ENCODE results near the gene UTP14C.

UTP14C gene

GRCh38 chr13:51997186-51997585, 27.3 kb upstream of the UTP14C start:
- Histone ChIP-seq H3K4me3 (ENCODE audit: low read depth, low read length) (no peak overlapping the region), H3K27ac (no peak overlapping the region), H2AFZ (no peak overlapping the region), H3K9me3 (ENCODE audit: control insufficient read depth, low read length) (no peaks in the 10 kb centered on the region), H3K27me3 (ENCODE audit: control insufficient read depth, insufficient read depth, low read length) (no peaks in the 10 kb centered on the region), H3K4me1 (peaks cover 23% of the 10 kb centered on the region), H3K9ac (no peak overlapping the region), H3K36me3 (ENCODE audit: control insufficient read depth, insufficient read depth, low read length) (no peaks in the 10 kb centered on the region), H3K4me2 (ENCODE audit: low read length) (no peak overlapping the region), H3K79me2 (no peaks in the 10 kb centered on the region)
- TF ChIP-seq CTCF (IDR thresholded peaks at IDR 0.05), result no peak

GRCh38 chr13:51997641-51998330, 26.7 kb upstream of the UTP14C start:
- Histone ChIP-seq H3K79me2 (no peaks in the 10 kb centered on the region), H2AFZ (no peak overlapping the region), H3K27ac (no peak overlapping the region), H3K4me2 (ENCODE audit: low read length) (peak overlapping the region; percentile 9), H3K4me3 (ENCODE audit: low read depth, low read length) (no peak overlapping the region), H3K9ac (no peak overlapping the region), H3K36me3 (ENCODE audit: control insufficient read depth, insufficient read depth, low read length) (no peaks in the 10 kb centered on the region), H3K4me1 (peaks cover 23% of the 10 kb centered on the region), H3K9me3 (ENCODE audit: control insufficient read depth, low read length) (no peaks in the 10 kb centered on the region), H3K27me3 (ENCODE audit: control insufficient read depth, insufficient read depth, low read length) (no peaks in the 10 kb centered on the region)
- TF ChIP-seq CTCF (IDR thresholded peaks at IDR 0.05), result no peak

- Histone ChIP-seq H3K9me3 (ENCODE audit: control insufficient read depth, low read length) (no peaks in the 10 kb centered on the region), H3K4me1 (peaks cover 23% of the 10 kb centered on the region), H3K36me3 (ENCODE audit: control insufficient read depth, insufficient read depth, low read length) (no peaks in the 10 kb centered on the region), H3K4me3 (ENCODE audit: low read depth, low read length) (peak overlapping the region; percentile 40), H3K4me2 (ENCODE audit: low read length) (peak overlapping the region; percentile 60), H2AFZ (peak overlapping the region; percentile 68), H3K9ac (no peak overlapping the region), H3K27ac (peak overlapping the region; percentile 87), H3K27me3 (ENCODE audit: control insufficient read depth, insufficient read depth, low read length) (no peaks in the 10 kb centered on the region), H3K79me2 (no peaks in the 10 kb centered on the region)
- TF ChIP-seq CTCF (IDR thresholded peaks at IDR 0.05), result no peak
These were observed 25.6 kb upstream of the UTP14C start for GRCh38 chr13:51998723-51999509.

GRCh38 chr13:51999510-51999911, 25.0 kb upstream of the UTP14C start:
- Histone ChIP-seq H2AFZ (peak overlapping the region; percentile 68), H3K4me2 (ENCODE audit: low read length) (peak overlapping the region; percentile 60), H3K27me3 (ENCODE audit: control insufficient read depth, insufficient read depth, low read length) (no peaks in the 10 kb centered on the region), H3K9me3 (ENCODE audit: control insufficient read depth, low read length) (no peaks in the 10 kb centered on the region), H3K79me2 (no peaks in the 10 kb centered on the region), H3K4me1 (peaks cover 23% of the 10 kb centered on the region), H3K4me3 (ENCODE audit: low read depth, low read length) (peak overlapping the region; percentile 40), H3K9ac (no peak overlapping the region), H3K36me3 (ENCODE audit: control insufficient read depth, insufficient read depth, low read length) (no peaks in the 10 kb centered on the region), H3K27ac (peak overlapping the region; percentile 87)
- no peak for TF ChIP-seq CTCF (IDR thresholded peaks at IDR 0.05)

All from parathyroid adenoma (tissue), 2 donors.